ENCODE results near the gene LPAR1.

- TF ChIP-seq CTCF (IDR thresholded peaks at IDR 0.05; ENCODE audit: insufficient read depth, low read length) (no peak), REST (IDR thresholded peaks at IDR 0.05; ENCODE audit: insufficient replicate concordance, low read depth) (no peak)
These were observed 90.7 kb downstream of the LPAR1 start for GRCh38 chr9:110947491-110948044.
